HG02763 (cell line): ENCODE data around the gene HAUS5.
"Not testable (repeated sequence)": the region's sequence is repeated elsewhere in the genome, so short reads cannot be mapped to it uniquely, and the experiment has no call there.

Experiments used
- ATAC-seq: cut with Tn5 transposase; IDR thresholded peaks from one replicate; pipeline ENCODE4 v1.9.1; 2021; ENCODE audit warnings: mild to moderate bottlenecking, moderate library complexity; ENCODE audit not compliant: unreplicated experiment

The HAUS5 gene, protein sequence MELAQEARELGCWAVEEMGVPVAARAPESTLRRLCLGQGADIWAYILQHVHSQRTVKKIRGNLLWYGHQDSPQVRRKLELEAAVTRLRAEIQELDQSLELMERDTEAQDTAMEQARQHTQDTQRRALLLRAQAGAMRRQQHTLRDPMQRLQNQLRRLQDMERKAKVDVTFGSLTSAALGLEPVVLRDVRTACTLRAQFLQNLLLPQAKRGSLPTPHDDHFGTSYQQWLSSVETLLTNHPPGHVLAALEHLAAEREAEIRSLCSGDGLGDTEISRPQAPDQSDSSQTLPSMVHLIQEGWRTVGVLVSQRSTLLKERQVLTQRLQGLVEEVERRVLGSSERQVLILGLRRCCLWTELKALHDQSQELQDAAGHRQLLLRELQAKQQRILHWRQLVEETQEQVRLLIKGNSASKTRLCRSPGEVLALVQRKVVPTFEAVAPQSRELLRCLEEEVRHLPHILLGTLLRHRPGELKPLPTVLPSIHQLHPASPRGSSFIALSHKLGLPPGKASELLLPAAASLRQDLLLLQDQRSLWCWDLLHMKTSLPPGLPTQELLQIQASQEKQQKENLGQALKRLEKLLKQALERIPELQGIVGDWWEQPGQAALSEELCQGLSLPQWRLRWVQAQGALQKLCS

DNA sequence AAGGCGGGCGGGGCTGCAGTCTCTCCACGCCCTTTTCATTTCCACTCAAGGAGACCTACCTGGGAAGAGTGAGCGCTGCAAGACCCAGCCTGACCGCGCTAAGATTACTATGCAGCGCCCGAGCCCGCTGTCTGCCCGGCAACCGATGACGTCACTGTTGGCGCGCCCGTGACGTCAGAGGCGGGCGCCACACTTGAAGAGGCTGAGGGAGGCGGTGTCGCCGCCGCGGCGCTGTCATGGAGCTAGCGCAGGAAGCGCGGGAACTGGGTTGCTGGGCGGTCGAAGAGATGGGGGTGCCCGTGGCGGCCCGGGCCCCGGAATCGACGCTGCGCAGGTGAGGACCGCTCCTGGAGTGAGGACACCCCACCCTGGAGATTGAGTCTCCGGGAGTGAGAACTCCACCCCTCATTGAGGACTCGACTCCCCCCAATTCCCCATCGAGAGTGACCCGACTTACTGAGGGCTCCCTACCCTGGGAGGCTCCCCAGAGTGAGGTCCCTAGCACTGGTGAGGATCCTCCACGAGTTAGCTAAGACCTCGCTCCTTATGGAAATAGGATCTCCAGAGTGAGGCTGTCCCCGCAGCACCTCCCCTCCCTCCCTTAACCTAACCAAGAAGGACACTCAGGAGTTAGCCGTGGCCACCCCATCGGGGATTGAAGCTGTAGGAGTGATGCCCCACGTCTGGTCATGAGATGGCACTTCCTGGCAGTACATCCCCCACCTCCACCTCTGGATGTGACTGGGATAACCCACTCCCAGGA is at the start of gene HAUS5:
TSS of gene HAUS5 (plus strand) at position 177 of the 763 bp plus-strand sequence. CDS start at position 237, 60 bp downstream.
- ATAC-seq = peak; percentile 70

DNA sequence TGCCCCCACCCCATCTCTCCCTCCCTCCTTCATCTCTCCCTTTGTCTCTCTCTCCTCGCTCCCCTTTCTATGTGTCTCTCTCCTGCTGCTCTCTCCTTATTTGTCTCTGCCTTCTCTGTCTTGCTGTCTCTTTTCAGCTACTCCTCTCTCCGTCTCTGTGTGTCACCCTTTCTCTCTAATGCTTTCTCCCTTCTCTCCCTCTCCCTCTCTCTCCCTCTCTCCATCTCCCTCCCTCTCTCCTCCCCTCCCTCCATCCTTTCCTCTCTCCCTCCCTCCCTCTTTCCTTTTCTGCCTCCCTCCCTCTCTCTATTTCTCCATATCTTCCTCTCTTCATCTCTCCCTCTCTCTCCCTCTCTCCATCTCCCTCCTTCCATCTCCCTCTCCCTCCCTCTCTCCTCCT is 49.8 kb upstream of the HAUS5 start:
- no peak for ATAC-seq

DNA sequence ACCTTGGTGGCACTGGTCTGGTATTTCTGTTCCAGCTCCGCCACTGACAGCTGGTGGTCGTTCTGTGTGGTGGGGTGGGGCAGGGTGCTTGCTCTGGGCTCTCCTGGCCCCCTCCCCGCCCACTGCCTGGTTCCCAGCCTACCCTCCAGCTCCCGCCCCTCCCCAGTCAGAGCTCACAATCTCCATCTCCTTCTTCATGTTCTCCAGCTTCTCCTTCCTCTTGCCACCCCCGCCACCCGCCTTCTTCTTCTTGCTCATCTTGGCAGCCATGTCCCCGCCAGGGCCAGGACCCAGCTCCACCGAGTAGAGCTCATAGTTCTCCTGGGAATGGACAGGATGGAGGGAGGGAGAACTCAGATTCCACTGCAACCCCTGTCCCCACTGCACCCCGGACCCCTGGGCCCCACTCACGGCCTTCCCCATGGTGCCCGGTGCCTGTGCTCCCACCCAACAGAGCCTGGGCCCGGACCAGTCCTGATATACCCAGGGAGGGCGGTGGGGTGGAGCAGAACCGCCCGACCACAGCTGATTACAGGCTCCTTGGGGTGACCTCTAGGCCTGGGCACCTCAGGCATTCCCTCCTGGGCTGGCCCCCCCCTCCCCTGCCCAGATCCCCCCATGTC is 49.2 kb upstream of the HAUS5 start, which contains the start of gene ATP4A:
TSS of gene ATP4A (minus strand) at position 452 of the 623 bp plus-strand sequence. CDS start at position 423, 29 bp downstream.
- no peak for ATAC-seq

DNA sequence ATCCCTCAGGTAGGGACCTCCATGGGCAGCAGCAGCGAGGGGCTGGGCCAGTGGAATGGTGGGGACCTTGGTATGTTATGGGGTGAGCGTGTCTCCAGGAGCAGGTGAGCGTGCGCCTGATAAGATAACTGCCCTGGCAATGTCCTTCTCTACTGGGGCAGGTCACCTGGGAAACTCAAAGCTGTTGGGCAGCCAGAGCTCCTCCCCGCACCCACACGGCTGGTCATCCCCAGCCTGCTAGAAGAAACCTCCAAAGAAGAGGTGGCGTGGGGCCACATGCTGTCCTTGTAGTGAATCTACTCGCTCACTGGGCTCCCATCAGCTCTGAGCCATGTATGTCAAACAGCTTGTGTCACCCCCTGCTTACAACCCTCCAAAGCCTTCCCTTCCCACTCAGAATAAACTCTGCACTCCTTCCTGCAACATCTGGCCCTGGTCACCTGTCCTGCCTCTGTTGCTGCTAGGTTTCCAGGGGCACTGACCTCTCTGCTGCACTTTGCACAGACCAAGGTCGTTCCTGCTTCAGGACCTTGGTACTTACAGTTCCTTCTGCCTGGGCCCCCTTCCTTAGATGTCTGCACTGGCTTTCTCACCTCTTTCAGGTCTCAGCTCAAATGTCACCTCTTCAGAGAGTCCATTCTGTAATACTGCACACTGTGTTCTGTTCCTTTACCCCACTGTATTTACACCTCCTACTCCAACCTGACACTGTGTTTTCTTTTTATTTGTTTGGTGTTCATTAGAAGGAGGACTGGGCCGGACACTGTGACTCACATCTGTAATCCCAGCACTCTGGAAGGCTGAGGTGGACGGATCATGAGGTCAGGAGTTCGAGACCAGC is 47.3 kb upstream of the HAUS5 start:
- no peak for ATAC-seq

DNA sequence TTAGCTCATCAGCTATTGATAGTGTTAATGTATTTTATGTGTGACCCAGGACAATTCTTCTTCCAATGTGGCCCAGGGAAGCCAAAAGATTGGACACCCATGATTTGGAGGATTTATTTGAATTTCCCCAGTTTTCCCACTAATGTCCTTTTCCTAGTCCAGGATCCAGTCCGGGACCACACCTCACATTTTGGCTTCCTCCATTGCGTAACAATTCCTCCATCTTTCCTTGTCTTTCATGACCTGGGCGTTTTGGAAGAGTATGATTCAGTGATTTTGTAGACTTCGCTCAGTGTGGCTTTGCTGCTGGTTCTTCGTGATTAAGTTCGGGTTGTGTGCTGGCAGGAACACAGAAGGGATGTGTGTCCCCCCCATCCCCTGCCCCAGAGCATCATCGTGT is 45.8 kb upstream of the HAUS5 start:
- ATAC-seq = no peak

DNA sequence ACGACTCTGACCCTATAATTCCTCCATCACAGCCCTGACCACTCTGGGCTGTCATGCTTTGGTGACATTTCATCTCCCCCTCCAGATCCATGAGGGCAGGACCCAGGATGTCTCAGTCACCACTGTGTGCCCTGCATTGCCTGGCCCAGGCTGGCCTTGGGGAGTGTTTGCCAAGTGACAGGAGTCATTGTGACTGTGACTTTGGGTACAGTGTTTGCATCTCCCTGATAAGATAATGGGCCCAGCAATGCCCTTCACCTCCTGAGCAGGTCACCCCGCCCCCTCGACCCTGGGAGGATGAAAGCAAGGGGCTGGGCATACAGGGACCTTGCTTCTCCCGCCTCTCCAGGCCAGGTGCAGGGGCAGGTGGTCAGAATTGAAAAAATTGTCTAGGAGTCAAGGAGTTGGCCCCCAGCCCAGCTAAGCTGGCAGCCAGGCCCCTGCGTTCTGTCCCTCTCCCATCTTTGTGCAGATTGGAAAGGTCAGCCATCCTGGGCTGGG is 43.2 kb upstream of the HAUS5 start:
- no peak for ATAC-seq

DNA sequence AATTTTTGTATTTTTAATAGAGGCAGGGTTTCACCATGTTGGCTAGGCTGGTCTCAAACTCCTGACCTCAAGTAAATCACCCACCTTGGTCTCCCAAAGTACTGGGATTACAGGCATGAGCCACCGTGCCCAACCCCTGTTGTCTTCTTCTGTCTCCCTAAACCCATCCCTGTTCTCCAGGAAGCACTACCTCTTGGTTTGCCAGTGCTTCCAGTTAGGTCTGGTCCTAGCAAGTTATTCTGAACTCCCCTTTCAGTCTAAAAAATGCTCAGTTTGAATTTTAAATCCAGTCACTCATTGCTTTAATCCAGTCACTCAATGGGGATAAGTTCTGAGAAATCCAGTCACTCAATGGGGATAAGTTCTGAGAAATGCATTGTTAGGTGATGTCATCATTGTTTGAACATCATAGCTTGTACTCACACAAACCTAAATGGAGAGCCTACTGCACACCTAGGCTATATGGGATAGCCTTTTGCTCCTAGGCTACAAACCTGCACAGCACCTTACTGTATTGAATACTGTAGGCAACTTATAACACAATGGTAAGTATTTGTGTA is 41.0 kb upstream of the HAUS5 start:
- ATAC-seq = no peak

DNA sequence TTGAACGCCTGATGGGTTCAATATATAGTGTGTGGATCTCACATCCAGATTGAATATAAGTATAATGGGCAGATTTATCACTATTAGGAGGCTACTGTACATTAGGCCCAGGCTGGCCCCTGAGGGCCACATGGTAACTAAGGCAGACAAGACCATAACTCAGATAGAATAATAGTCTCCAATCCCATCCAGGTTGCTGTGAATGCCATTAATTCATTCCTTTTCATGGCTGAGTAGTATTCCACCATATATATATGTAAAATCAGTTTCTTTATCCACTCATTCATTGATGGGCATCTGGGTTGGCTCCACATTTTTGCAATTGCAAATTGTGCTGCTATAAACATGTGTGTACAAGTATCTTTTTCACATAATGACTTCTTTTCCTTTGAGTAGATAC is 34.6 kb upstream of the HAUS5 start:
- no peak for ATAC-seq

DNA sequence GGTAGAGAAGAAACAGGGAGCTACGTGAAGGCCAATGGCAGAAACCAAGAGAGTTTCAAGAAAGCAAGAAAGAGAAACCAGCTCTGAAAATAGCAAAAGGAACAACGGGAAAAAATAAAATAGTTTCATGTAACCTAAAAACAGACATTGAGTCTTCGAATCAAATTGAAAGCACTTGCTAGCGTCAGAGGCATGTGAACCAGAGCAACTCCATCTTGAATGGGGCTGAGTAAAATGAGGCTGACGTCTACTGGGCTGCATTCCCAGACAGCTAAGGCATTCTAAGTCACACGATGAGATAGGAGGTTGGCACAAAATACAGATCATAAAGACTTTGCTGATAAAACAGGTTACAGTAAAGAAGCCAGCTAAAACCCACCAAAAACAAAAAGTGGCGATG is 33.8 kb upstream of the HAUS5 start:
- no peak for ATAC-seq

DNA sequence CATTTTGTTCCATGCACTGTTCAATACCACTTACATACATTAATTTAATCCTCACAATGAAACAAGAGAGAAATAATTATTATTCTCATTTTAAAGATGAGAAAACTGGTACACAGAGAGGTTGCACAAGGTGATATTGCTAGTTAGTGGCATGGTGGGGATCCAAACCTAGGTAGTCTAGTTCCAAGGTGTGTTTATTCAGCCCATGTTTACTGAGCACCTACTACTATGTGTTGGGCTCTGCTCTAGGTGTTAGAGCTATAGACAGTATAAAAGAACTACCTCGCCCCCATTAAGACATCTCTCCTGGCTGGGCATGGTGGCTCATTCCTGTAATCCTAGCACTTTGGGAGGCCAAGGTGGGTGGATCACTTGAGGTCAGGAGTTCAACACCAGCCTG is 29.8 kb upstream of the HAUS5 start:
- ATAC-seq = no peak

DNA sequence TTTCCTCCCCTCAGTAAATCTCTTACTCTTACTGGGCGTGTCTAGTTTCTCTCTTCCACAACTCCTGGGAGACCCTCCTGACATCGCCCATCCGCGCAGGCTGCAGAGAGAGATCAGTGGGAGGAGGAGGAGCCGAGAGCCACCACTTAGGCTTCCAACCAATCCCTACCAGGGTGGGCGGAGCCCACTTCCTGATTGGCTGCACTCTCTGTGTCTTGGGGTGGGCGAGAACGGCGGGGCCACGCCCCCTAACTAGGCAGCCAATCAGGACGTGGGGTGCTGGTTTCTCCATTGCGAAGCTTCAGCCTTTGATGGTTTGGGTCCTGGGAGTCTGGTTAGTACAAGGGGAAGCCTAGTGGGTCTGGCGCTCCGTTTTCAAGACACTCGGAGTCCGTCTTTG is 26.7 kb upstream of the HAUS5 start, which contains the start of gene PMIS2:
TSS of gene PMIS2 (plus strand) at position 326 of the 400 bp plus-strand sequence. CDS start 87 bp downstream, outside the sequence.
- ATAC-seq = no peak

DNA sequence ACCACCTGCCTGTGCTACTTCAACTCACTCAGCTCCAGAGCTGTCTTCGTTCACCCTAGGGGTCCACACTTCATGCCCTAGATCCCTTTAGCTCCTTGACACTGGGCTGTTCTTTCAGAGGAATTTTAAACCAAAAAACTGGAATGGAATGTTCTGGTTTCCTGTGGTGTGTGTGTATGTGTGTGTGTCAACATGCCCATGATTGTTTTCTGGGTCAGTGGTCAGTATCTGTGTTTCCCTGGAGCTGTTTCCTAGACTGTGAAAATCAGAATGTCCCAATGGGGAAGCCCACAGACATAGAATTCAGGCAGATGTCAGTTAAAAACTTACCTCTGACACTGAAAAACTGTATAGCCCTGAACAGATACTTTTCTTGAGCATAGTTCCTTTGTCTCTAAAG is 25.2 kb upstream of the HAUS5 start:
- ATAC-seq = no peak

DNA sequence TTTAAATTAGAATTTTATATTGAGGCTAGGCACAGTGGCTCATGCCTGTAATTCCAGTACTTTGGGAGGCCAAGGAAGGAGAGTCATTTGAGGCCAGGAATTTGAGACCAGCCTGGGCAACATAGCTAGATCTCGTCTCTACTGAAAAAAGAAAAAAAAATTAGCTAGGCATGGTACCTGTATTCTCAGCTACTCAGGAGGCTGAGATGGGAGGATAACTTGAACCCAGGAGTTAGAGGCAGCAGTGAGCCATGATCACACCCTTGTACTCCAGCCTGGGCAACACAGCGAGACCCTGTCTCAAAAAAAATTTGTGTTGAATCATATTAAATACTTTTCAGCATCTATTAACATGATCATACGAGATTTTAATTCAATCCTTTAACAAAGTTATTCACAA is 21.7 kb upstream of the HAUS5 start:
- no peak for ATAC-seq

DNA sequence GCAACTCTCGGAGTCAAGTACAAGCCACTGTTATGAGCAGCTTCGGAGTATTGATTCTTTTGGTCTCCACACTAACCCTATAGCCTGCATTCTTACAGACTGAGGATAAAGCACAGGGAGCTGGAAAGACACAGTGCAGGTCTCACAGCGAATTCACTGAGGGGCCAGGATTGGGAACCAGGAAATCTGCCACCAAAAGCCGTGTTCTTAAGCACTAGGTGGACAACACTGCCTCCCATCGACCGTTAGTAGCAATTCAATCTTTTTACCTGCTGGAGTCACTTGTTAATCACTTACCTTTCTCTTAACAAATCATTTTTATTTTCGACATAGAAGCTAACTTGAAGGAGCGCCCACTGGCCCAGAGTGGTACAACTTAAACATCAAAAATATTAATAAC is 20.3 kb upstream of the HAUS5 start:
- ATAC-seq = no peak

DNA sequence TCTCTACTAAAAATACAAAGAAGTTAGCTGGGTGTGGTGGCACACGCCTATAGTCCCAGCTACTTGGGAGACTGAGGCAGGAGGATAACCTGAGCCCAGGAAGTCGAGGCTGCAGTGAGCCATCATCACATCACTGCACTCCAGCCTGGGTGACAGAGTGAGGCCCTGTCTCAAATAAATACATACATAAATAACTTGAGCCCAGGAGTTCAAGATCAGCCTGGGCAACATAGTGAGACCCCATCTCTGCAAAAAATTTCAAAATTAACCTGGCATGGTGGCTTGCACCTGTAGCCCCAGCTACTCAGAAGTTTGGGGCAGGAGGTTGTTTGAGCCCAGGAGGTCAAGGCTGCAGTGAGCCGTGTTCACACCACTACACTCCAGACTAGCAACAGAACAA is 17.5 kb upstream of the HAUS5 start:
- not testable (repeated sequence) for ATAC-seq

DNA sequence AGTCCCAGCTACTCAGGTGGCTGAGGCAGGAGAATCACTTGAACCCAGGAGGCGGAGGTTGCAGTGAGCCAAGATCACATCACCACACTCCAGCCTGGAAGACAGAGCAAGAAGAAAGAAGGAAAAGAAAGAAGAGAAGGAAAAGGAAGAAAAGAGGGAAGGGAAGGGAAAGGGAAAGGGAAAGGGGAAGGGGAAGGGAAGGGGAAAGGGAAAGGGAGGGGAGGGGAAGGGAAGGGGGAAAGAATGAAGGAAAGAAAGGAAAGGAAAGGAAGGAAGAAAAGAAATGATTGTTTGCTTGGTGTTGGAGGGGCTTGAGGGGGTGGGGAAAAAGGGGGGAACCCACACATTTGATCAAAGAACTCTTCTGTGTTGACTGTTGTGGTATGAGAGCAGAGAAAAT is 16.6 kb upstream of the HAUS5 start:
- no peak for ATAC-seq

DNA sequence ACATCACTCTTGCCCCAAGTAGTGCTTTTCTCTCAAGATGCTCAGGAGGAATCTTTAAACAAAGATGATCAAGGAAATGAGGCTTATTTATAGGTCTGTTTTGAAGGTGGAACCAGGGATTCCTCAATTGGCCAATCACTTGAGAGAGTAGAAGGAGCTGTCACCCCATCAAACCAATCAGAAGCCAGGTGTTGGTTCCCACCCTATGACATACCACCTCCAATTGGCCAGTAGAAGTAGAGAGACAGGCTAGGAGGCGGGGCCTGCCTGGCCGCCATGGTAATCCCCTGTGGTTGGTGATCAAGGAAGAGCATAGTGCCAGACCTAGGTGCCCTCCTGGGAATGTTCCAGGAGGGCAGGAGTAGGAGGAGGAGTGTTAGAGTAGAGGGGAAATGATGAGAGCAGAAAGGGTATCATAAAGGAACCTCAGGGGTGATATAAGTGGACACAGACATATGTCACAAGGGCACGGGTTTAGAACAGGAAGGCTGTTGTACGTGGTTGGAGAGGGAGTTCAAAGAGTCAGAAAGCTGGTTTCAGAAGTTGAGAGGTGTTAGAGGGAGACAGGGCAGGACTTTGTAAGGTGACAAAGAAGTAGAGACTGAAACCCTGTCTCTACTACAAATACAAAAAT is 16.1 kb upstream of the HAUS5 start:
- no peak for ATAC-seq

DNA sequence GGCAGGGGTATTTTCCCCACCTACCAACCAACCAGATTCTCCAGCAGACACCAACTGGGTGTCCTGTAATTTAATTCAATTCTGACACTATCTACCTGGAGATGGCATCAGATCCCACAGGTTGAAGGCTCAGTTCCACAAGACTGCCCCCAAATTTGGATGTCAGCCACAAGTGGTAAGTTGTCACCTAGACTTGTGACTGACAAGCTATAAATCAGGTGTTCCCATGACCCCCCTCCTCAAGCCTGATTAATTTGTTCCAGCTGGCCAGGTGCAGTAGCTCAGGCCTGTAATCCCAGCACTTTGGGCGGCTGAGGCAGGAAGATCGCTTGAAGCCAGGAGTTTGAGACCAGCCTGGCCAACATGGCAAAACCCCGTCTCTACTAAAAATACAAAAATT is 10.6 kb upstream of the HAUS5 start:
- ATAC-seq = no peak

DNA sequence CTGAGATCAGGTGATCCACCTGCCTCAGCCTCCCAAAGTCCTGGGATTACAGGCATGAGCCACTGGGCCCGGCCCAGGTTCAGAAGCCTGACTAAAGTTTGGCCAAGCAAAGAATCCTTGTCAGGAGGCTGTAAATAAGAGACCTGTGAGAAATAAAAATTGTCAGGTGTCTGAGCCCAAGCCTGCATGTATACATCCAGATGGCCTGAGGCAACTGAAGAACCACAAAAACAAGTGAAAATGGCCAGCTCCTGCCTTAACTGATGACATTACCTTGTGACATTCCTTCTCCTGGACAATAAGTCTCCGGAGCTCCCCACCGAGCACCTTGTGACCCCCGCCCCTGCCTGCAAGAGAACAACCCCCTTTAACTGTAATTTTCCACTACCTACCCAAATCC is 8.1 kb upstream of the HAUS5 start:
- not testable (repeated sequence) for ATAC-seq
